Measurements from ENCODE around the gene COL7A1.

COL7A1 gene

DNA sequence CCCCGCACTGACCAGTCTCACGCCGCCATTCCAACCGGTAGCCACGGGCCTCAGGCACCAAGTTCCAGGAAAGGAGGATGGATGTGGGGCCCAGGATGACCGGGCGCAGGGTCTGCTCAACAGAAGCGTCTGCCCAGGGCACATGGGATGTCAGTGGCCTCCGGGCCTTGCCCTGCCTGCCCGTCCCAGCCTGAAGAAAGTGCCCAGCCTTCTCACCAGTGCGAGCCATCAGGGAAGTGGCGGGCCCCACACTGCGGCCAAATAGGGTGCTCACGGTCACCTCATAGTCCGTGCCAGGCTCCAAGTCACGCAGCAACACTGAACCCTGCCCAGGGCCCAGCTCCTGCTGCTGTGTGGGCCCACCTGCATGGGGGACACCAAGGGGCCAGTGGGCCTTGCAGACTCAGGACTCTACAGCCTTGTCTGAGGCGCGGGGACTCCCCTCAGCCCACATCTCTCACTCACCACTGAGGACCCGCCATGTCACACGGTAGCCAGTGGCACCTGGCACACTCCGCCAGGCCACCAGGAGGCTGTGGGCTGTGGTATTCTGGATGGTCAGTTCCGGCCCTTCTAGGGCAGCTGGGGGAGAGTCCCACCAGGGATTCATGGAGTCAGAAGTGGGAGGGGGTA, 3.1 kb downstream of the COL7A1 start:
- DNase-seq (ENCODE audit: low read depth), result no peak

DNA sequence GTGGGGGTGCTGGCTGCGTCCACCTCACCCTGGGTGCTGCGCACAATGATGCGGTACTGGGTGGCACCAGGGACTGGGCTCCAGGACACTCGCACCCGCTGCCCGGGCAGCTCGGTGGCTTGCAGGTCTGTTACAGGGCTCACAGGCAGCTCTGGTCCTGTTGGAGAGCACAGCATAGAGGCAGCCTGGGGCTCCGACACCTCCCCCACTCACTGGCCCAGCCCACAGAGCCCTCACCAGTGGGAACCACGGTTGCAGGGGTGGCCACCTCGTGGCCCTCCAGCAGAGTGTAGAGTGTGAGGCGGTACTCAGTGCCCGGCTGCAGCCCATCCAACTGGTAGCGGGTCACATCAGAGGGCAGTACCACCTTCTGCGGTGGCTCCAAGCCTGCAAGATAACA, 3.7 kb downstream of the COL7A1 start:
- DNase-seq (ENCODE audit: low read depth), result no peak

DNA sequence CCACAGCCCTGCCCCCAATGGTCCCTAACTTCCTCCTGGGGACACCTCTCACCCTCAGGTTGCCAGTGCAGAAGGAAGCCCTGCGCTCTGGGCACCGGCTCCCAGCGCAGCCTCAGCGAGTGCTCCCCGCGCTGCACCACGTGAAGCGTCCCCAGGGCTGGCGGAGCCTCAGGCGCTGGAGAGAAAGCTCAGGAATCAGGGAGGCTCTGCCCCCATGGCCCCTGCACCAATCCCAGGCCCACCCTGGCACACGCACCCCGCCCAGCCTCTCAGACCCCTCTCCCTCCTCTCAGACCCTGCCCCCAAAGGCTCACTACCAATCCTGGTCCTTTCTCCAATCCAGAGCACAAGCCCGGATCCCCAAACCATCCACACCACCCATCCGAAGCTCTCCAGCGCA, 6.9 kb downstream of the COL7A1 start:
- DNase-seq (ENCODE audit: low read depth), result no peak

DNA sequence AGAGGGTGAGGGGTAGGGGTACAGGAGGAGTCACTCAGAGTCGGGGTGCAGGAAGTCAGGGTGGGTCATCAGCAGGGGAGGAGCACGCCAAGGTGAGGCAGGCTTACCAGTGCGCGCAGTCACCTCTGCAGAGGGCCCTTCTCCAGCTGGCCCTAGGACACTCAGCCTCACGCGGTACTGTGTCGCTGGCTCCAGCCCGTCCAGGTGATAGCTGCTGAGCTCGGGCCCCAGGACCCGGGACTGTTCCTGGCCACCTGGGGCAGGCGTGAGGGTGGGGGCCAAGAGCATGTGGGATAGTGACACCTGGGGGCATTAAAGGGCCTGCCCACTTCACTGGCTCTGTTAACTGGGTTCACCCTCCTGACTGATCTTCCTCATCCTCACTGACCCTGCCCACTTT, 7.4 kb downstream of the COL7A1 start:
- no peak for DNase-seq (ENCODE audit: low read depth)

DNA sequence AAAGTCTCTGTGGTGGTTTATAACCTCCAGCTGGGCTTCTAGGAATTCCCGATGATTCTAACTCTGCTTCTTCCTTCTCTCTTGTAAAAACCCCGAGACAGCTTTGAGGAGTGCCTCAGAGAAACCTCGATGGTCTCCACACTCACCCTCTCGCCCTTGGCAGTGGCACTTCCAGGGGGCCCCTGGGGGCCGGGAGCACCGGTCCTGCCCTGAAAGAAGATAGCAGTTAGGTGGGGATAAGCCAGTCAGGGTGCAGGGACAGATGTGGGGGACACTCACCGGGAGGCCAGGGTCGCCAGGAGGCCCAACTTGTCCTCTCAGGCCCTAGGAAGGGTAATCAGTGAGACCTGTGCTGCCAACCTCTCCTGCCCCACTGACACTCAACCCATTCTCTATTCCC, 9.7 kb downstream of the COL7A1 start:
- no peak for DNase-seq (ENCODE audit: low read depth)

DNA sequence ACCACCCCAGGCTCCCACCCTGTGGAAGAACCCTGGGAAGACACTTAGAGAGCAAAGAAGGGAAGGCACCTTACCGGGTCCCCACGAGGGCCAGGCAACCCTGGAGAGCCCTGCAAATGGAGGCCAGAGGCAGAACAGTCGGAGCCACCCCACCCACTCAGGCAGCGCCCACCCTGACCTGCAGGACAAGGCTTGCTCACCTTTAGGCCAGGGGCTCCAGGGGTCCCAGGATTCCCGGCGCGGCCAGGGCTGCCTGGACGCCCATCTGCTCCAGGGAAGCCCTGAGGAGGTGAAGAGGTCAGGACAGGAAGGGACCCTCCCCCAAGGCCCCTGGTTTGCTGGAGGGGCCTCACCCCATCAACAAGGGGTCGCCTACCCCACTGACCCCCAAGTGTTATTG, 10.3 kb downstream of the COL7A1 start:
- no peak for DNase-seq (ENCODE audit: low read depth)

DNA sequence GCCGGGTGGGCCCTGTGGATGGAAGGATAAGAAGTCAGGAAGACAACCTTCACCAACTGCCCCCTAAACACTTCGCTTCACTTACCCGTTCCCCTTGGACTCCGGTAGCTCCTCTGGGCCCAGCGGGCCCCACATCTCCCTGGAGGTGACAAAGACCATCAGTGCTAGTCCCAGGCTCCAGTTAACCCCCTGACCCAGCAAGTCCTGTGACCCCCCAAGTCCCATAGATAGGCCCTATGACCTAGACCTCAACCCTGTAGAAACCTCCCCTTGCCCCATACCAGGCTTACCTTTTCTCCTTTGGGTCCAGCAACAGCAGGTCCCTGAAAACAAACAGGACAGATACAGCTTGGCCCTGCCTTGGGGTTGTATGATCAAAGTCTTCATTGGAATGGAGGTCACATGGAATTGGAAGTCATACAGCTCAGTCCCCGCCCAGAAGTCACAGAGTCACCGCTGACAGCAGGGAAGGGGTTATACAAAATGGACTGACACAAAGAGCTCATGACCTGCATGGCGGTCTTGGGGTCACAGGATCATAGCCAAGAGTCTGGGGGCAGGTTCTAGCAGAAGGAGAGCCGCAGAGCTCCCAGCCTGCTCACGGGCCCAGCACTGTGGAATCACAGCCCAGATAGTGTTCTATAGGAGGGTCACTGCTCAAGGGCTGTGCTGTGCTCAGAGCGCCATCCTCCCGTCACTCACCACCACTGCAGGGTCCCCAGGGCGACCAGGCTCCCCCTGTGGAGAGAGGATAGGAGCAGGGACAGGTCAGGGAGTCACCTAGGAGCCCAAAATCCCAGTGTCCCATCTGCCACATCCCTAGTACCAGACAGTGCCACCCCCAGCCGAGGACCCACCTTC, 13.3 kb downstream of the COL7A1 start:
- no peak for DNase-seq (ENCODE audit: low read depth)

DNA sequence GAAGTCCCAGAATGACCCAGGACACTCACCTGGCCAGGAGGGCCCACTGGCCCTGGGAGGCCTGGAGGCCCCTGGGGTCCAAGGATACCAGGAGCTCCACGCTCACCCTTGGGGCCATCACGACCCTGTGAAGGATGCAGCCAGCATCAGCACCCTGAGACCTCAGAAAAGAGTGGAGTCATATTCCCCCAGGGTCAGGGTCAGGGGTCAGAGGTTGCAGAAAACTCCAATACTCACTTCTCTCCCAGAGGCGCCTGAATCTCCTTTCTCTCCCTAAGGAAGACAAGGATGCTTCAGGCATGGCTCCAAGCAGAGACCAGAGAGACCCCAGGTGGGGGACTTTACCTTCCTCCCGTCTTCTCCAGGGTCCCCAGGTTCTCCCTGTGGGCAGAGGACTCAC, 18.5 kb downstream of the COL7A1 start:
- DNase-seq (ENCODE audit: low read depth), result no peak

DNA sequence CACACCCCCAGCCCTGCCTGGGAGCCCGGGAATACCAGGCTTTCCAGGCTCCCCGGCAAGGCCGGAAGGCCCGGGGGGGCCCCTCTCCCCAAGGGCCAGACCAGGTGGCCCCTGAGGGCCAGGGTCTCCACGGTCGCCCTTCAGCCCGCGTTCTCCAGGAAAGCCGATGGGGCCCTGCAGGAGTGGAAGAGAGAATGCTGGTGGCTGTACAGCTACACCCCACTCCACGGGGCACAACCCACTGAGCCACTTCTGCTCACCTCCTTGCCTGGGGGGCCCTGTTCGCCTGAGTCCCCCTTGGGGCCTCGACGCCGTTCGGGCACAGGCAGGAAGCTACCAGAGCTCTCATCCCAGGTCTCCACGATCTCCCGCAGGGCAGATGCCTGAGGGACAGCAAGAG, 19.8 kb downstream of the COL7A1 start:
- no peak for DNase-seq (ENCODE audit: low read depth)

DNA sequence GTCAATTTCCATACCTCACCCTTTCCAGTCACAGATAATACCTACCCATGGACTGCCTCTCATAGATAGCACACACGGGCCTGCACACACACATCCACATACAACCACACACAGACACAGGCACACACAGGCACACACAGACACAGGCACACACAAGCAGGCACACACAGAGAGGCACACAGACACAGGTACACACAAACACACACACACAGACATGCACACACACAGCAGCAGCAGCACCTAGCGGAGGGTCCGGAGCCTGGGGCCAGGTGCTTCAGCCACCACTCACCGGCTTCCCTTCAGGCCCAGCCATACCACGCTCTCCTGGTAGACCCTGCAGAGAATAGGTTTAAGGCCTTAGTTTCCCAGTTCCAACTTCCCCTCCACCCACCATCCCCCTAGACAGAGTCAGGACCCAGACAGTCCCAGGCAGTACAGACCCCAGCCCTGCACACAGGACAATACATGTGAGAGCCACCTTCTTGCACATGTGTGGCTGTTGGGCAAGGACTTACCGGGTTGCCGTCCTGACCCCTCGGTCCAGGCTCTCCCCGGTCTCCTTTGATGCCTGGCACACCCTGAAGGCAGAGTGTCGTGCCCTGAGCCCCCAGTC, 21.1 kb downstream of the COL7A1 start:
- no peak for DNase-seq (ENCODE audit: low read depth)

DNA sequence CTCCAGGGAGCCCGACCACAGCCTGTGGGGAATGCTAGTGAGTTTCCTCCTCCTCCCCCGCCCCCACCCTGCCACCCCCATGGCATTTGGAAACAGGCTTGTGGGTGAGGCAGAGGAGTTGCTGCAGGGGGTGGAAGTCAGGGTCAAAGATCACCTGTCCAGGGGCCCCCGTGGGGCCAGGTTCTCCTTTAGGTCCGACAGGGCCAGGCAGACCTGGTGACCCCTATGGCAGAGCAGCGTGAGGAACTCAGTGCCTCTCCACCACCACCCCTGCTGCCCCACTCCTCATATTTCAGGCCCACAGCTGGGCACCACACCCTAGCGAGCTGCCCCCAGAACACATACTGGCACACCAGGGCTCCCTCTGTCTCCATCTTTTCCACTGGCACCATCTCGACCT, 22.6 kb downstream of the COL7A1 start:
- DNase-seq (ENCODE audit: low read depth), result no peak

DNA sequence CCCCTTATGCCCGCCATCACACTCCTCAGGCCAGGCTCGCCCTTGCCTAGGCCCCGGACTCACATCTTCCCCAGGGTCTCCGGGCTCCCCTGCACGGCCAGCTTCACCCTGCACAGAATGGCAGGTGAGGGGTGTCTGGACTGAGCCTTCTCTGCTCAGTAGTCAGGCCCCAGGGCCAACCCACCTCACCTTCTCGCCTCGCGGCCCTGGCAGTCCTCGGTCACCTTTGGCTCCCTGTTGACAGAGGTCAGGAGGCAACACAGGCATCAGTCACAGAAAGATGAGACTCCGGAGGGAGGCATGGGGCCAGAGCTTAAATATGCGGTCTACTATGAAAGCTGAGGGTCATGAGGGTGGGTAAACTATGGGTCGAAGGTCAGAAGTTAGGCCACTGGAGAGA, 23.2 kb downstream of the COL7A1 start:
- DNase-seq (ENCODE audit: low read depth), result no peak

DNA sequence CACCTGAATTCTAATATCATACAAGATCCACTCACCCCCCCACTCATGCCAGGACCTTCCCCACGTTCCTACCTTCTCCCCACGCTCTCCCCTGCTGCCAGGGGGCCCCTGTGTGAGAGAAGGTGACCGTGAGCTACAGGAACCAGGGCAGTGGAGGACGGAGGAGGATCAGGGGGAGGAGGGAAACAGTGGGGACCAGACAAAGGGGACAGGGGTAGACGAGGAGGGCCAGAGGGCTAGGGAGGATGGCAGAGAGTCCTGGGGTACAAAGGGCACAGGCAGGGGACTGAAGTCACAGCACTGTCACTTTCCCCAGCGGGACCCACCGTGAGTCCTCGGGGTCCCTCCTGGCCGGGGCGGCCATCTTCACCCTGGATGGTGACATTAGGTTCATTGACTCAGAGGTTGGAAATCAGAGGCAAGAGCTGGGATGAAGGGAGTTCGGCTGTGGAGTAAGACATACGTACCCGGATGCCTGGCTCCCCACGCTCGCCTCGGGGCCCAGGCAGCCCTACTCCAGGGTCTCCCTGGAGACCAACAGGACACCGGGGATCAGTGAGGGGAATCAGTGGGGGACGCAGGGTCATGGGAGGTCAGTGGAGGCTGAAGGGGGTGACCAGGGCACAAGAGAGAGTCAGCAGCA, 25.2 kb downstream of the COL7A1 start:
- DNase-seq (ENCODE audit: low read depth), result no peak

DNA sequence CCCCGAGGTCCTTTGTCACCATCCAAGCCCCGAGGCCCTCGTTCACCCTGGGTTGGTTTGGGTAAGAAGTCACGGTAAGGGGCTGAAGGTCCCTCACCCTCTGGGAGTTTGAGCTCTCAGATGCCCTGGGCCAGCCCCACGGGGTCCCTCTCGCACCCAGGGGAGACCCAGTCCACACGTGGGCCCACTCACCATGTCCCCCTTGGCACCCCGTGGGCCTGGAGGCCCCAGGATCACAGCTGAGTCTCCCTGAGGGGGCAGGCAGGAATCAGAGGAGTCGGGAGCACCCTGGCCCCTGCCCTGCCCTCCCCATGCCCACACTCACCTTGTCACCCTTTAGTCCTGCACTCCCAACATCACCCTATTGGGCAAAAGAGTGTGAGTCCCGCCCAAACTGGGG, 25.7 kb downstream of the COL7A1 start:
- DNase-seq (ENCODE audit: low read depth), result no peak

DNA sequence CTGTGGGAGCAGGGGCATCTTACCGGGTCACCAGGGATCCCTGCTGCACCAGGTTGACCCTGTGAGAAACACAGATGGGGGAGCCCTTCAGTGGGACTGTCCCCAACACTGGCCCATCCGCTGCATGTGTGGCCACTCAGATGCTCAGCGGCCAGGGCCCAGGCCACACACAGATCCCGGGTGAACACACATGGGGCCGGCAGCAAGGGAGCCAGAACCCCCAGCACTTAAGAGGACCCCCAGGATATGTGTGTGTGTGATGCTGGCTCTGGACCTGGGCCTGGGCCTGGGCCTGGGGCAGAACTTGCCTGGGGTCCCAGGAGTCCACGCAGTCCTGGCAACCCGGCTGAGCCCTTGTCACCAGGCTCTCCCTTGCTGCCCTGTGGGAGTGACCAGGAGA, 26.7 kb downstream of the COL7A1 start:
- no peak for DNase-seq (ENCODE audit: low read depth)

DNA sequence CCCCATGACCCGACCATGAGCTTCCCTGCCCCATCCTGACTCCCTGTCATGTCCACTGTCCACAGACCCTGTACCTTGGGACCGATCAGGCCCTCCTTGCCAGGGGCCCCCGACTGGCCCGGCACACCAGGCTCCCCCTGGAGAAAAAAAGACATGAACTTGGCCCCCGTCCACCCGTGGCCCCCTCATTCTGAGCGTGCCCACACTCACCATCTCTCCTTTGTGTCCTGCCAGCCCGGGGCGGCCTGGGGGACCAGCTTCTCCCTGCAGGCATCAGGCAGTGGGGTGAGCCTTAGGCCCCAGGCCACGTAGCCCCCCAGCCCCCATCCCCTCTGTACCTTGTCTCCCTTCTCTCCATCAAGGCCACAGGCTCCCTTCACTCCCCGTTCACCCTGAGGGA, 27.6 kb downstream of the COL7A1 start:
- no peak for DNase-seq (ENCODE audit: low read depth)

DNA sequence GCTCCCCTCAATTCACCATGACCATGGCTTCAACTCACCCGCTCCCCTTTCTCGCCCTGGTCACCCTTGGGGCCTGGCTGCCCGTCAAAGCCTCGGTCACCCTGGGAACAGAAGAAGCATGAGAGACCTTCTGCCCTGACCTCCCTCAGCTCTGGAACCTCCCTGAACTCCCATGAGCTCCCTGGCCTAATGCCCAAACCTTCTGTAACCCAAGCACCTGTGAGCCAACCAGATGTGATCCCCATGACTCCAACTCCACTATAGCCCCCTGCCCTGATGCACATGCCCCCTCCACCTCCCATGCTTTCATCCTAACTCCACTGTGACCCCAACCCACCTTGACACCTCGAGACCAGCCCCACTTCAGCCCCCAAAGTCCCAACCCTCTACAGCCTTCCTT, 28.0 kb downstream of the COL7A1 start:
- no peak for DNase-seq (ENCODE audit: low read depth)

DNA sequence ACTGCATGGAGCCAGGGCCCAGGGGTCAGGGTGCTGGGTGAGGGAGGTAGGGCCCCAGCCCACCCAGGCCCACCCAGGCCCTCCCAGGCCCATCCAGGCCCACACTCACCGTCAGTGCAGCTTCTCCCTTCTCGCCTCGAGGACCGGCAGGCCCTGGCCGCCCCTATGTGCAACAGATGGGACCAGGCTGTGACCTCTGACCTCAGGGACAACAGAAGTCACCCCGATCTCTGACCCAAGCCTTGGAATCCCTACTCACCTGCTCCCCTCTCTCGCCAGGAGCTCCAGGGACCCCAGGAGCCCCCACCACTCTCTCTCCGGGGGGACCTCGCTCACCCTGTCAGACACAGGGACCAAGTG, 28.7 kb downstream of the COL7A1 start:
- DNase-seq (ENCODE audit: low read depth), result no peak

DNA sequence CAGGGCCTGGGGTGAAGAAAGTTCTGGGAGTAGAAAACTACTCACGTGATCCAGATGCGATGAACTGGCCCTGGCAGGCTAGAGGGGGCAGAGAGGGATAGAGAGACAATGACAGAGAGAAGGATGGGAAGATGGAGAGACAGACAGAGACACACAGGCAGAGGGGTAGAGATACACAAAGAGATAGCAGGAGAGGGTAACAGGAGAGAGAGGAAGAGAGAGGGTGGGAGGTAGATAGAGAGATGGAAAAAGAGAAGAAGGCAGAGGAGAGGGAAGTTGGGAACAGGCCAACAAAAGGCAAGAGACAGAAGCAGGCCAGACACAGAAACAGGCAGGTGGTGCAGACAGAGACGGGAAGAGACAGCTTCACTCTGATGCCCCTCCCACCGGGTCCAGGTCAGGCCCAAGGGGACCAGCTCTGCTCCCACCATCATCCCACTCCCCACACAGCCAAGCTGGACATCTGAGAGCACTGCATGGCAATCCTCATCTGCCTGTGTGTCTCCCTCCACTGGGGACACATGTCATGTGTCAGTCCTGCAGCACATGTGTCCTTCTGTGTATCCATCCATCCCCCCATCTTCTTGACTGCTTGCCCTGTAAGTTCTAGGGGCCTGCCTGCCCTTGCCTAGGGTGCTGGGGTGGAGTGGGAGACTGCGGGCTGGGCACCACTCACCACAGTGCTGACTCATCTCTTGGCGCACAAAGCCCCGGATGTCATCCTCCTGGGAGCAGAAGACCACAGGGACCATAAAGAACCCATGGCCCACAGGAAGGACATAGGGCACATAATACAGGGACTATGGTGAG, 29.3 kb downstream of the COL7A1 start:
- peak; percentile 86 for DNase-seq (ENCODE audit: low read depth)

DNA sequence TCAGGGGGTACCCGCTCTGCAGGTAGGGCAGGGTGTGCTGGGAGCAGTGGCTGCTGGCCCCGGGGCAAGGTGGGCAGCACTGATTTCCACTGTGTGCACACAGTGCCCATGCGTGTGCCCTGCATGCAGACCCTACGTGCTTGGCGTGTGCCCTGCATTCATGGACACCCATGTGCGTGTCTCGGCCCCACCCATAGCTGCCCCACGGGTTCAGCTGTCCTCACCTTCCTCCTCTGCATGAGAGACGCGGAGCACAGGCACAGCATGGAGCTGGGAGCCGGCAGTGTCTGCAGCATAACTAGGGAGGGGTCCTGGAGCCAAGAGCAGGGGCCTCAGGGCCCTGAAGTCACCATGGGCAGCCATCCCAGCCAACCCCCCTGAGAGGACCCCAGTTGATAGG, 29.9 kb downstream of the COL7A1 start:
- no peak for DNase-seq (ENCODE audit: low read depth)

DNA sequence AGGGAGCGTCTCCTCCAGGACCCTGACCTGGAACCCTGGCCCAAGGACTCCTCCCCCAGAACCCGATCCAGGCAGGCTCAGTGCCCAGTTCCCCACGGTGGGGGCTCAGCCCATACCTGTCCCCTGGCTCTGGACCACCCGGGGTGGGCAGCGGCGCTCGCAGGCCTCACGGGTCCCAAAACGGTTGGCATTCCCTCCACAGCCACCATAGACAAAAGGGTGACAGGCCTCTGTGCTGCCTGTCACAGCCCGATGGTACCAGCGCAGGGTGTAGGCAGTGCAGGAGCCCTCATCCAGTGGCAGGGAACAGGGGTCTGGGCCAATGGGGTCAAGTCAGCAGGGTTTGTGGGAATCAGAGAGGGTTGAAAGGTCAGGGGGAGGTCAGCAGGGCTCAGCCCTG, 30.5 kb downstream of the COL7A1 start:
- no peak for DNase-seq (ENCODE audit: low read depth)

DNA sequence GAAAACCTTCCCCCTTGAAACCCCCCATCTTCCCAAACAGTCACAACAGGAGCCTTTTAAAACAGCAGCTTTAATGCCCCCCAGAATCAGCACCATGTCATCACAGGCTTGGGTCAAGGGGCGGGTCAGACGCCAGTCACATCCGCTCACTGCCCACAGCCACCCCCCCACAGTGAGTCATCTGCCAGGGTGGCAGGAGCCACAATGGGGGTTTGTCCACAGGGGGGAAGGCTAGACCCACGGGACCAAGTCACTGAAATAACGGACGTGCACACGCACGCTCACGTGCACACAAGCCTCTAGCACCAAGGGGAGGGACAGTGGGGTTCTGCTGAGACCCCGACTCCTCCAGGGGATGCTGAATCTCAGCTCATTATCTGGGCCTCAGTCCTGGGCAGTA, 31.1 kb downstream of the COL7A1 start:
- peak; percentile 92 for DNase-seq (ENCODE audit: low read depth)

All from ELR (cell line).